Astrocyte (in vitro differentiated cells and primary cell): ENCODE data around the gene SUN5.

Source experiments
- EZH2 ChIP-seq: IDR thresholded peaks from 2 replicates; pipeline ENCODE4 v1.6.1; 2012; ENCODE audit warnings: mild to moderate bottlenecking, low read length, inconsistent platforms; ENCODE audit not compliant: insufficient read depth
- TF ChIP-seq, protein P1 (sequence below): IDR thresholded peaks from 2 replicates; pipeline ENCODE4 v1.5.1; 2011; ENCODE audit warnings: low read depth, mild to moderate bottlenecking, inconsistent platforms, low read length, moderate library complexity; ENCODE audit not compliant: insufficient read depth

DNA sequence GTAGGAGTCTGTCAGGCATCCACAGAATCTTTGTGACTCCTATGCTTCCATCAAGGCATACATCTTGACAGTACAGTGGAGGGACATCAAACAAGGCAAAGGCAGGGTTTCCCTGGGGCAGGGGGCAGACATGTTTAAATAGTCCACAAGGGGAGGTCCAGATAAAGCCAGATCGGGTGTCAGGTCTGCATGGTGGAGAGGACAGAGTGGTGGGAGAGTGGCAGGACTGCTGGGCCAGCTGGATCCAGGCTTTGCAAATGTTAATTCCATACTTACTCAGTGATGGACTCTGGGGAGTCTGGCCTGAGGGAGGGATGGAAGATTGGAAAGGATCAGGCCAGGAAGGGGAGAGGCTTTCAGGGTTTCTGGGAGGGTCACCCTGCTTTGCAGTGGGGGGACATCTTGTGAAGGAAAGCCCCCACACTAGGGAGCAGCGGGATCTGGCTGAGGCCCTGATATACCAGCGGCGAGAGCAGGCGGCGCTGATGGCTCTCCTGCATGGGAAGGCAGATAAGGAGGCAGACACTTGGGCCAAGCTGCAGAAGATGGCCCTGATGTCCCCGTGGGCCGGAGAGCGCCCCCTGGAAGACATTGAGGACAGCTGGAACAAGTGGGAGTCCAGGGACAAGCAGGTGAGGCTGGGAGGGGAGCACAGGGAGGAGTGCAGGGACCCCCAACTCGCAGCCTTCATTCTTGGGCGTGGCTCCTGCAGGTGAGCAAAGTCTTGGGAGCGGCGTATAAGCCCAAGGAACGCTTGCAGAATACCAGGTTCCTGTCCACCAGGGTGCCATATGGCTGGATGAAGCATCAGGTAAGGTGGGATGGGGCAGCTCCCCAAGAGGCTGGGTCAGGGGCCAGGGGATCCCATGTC is 44.6 kb downstream of the SUN5 start:
- TF ChIP-seq, protein P1, sequence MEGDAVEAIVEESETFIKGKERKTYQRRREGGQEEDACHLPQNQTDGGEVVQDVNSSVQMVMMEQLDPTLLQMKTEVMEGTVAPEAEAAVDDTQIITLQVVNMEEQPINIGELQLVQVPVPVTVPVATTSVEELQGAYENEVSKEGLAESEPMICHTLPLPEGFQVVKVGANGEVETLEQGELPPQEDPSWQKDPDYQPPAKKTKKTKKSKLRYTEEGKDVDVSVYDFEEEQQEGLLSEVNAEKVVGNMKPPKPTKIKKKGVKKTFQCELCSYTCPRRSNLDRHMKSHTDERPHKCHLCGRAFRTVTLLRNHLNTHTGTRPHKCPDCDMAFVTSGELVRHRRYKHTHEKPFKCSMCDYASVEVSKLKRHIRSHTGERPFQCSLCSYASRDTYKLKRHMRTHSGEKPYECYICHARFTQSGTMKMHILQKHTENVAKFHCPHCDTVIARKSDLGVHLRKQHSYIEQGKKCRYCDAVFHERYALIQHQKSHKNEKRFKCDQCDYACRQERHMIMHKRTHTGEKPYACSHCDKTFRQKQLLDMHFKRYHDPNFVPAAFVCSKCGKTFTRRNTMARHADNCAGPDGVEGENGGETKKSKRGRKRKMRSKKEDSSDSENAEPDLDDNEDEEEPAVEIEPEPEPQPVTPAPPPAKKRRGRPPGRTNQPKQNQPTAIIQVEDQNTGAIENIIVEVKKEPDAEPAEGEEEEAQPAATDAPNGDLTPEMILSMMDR = no peak
- TF ChIP-seq EZH2 = no peak
